ENCODE data around the gene MSMB.

DNA sequence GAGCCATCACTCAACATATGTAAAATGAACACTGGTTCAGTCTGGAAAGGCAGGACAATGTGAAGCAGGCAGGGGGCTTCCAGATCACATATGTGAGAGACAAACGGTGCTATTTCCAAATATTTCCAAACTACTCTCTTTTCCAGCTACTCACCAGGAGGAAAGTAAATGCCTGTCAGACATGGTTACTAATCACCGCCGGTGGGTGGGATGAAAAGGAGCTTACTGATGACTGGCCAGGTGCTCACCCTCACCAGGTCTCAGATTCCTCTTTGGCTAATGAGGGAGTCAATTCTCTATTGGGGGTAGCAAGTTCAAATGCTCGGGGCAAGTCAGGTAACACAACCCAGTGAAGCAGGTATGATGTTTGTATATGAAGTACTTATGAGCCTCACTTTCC lies 9.7 kb upstream of the MSMB start:
- TF ChIP-seq, protein P1, sequence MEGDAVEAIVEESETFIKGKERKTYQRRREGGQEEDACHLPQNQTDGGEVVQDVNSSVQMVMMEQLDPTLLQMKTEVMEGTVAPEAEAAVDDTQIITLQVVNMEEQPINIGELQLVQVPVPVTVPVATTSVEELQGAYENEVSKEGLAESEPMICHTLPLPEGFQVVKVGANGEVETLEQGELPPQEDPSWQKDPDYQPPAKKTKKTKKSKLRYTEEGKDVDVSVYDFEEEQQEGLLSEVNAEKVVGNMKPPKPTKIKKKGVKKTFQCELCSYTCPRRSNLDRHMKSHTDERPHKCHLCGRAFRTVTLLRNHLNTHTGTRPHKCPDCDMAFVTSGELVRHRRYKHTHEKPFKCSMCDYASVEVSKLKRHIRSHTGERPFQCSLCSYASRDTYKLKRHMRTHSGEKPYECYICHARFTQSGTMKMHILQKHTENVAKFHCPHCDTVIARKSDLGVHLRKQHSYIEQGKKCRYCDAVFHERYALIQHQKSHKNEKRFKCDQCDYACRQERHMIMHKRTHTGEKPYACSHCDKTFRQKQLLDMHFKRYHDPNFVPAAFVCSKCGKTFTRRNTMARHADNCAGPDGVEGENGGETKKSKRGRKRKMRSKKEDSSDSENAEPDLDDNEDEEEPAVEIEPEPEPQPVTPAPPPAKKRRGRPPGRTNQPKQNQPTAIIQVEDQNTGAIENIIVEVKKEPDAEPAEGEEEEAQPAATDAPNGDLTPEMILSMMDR (IDR thresholded peaks at IDR 0.05), result no peak
- TF ChIP-seq POLR2A (IDR thresholded peaks at IDR 0.05) (no peak), POLR2AphosphoS5 (IDR thresholded peaks at IDR 0.05) (no peak)

Measured in breast epithelium (tissue), 3 donors.